Measurements from ENCODE around the gene IGF1. TPM values are rescaled to one million over a fixed set of nuclear protein-coding genes. Genes with fewer than 3 reads are reported as not detected.

Gene IGF1
- total RNA-seq, 1 donor from 2014 or later, result 73.5 TPM

DNA sequence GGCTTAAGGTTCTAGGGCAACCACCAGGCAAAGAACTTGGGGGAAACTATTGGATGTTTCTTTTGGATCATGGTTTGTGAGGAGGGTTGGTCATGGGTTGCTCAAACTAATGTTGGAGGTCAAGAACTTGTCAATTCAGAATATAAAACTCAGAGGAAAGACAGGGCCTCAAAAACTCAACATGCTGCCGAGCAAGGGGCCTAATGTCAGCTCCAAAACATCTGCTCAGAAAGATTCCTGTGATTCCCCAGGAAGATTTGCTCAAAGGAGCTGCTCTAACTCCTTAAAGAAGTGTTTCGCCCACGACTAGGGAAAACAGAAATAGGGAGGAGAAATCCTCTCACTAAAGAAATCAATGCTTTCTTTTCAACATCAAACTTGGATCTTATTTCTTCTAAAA is 3.7 kb upstream of the IGF1 start:
- H3K36me3 ChIP-seq, result no peaks in the 10 kb centered on the region
- no peaks in the 10 kb centered on the region for H3K27me3 ChIP-seq
- H3K27ac ChIP-seq, result peak overlapping the region in 1 of 2 donors; percentile 31
- H3K4me3 ChIP-seq, result peak overlapping the region; percentile 18 to 52
- H3K9me3 ChIP-seq, result no peaks in the 10 kb centered on the region
- TF ChIP-seq, protein P1, sequence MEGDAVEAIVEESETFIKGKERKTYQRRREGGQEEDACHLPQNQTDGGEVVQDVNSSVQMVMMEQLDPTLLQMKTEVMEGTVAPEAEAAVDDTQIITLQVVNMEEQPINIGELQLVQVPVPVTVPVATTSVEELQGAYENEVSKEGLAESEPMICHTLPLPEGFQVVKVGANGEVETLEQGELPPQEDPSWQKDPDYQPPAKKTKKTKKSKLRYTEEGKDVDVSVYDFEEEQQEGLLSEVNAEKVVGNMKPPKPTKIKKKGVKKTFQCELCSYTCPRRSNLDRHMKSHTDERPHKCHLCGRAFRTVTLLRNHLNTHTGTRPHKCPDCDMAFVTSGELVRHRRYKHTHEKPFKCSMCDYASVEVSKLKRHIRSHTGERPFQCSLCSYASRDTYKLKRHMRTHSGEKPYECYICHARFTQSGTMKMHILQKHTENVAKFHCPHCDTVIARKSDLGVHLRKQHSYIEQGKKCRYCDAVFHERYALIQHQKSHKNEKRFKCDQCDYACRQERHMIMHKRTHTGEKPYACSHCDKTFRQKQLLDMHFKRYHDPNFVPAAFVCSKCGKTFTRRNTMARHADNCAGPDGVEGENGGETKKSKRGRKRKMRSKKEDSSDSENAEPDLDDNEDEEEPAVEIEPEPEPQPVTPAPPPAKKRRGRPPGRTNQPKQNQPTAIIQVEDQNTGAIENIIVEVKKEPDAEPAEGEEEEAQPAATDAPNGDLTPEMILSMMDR (IDR thresholded peaks at IDR 0.05), result no peak
- no peak for DNase-seq (ENCODE audit: low spot score in 2 of 2)
- intact Hi-C loops (cut with DNase I), result loop anchor here (10.0 kb wide), 1 partner anchor 309 kb away; no protein-coding TSS in a partner anchor
- H3K4me1 ChIP-seq, result peaks cover 0 to 13% of the 10 kb centered on the region in 2 donors

DNA sequence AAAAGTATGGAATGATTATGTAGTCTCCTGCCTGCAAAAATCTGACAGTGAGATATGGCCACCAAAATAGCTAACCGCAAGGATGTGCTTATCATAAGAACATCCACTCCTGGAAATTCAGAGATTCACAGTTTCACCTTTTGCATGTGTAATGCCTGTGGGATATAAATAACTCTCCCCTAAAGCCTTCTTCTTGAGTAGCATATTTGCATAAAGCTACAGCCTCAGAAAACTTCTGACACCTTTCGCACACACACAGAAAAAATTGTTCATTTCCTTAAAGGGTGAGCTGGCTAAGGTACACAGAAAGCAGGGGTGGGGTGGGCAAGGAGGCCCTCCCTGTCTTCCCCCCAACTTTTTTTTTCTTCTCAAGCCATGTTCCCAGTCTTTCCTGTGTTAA is 3.1 kb upstream of the IGF1 start:
- H3K36me3 ChIP-seq, result no peaks in the 10 kb centered on the region
- TF ChIP-seq, protein P1 (IDR thresholded peaks at IDR 0.05), result no peak
- intact Hi-C loops (cut with DNase I), result loop anchor here (10.0 kb wide), 1 partner anchor 309 kb away; no protein-coding TSS in a partner anchor

DNA sequence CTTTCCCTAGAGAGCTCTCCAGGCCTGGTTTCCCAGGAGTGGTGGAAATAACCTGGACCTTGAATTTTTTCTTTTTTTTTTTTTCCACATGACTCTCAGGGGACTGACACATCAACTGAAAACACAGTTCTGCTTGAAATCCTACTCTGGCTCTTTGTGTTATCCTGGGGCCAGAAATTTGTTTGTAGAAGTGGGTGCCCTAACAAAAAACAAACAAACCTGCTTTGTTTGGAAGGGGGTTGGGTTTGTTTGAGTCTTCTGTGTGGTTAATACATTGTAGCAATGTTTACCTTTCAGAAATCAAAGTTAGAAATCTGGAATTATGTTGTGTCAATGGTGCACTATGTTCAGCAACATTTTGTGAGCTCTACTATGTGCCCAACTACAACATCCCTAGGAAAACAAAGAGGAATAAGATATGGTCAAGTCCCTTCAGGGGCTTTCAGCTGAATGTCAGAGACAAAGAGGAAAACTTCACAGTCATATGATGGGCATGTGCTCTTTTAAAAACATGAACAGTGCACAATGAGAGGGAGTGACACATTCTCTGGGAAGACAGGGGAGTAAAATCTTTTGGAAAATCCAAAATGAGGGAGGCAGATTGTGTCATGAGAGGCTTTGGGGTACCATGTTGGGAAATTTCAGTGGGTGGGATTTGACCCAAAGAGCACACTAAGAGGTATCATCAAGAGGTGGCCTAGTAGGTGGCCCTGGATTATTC is 1.5 kb upstream of the IGF1 start:
- H3K27ac ChIP-seq, result no peak overlapping the region
- intact Hi-C loops (cut with DNase I), result loop anchor here (10.0 kb wide), 1 partner anchor 307 kb away; no protein-coding TSS in a partner anchor

More for the DNA sequence above, 3.1 kb upstream of the IGF1 start:
- Histone ChIP-seq H3K27me3 (no peaks in the 10 kb centered on the region), H3K27ac (no peak overlapping the region), H3K4me1 (peaks cover 0 to 15% of the 10 kb centered on the region in 2 donors), H3K4me3 (no peak overlapping the region), H3K9me3 (no peaks in the 10 kb centered on the region)
- no peak for DNase-seq (ENCODE audit: low spot score in 2 of 2)

DNA sequence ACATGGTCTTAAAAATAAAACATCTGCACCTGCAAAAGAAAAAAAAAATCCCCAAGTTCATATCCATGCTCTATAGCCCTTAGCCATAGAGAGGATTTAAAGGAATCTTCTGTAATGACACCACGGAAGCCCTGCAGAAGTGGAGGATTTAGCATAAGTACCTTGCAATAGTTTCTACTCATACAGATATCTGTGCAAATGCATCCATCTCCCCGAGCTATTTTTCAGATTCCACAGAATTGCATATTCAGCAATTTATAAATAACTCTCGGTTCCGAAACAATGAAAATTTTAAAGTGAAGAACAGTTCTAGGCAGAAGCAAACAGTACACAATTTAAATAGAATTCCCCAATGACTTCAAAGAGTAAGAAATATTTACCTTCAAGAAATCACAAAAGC is 424 bp downstream of the IGF1 start:
- intact Hi-C loops (cut with DNase I), result loop anchor here (10.0 kb wide), 1 partner anchor 305 kb away; no protein-coding TSS in a partner anchor
- peak overlapping the region; percentile 44 to 47 for H3K4me3 ChIP-seq
- peak overlapping the region in 1 of 2 donors; percentile 9 for H3K27ac ChIP-seq
- H3K27me3 ChIP-seq, result no peaks in the 10 kb centered on the region
- H3K36me3 ChIP-seq, result no peaks in the 10 kb centered on the region
- no peaks in the 10 kb centered on the region for H3K9me3 ChIP-seq
- no peak for DNase-seq (ENCODE audit: low spot score in 2 of 2)
- TF ChIP-seq, protein P1 (IDR thresholded peaks at IDR 0.05), result no peak
- peaks cover 0 to 15% of the 10 kb centered on the region in 2 donors for H3K4me1 ChIP-seq

More for the DNA sequence above, 1.5 kb upstream of the IGF1 start:
- DNase-seq (ENCODE audit: low spot score in 2 of 2), result no peak
- H3K4me3 ChIP-seq, result no peak overlapping the region
- no peaks in the 10 kb centered on the region for H3K36me3 ChIP-seq
- no peaks in the 10 kb centered on the region for H3K9me3 ChIP-seq
- no peaks in the 10 kb centered on the region for H3K27me3 ChIP-seq
- H3K4me1 ChIP-seq, result peaks cover 0 to 15% of the 10 kb centered on the region in 2 donors
- TF ChIP-seq, protein P1 (IDR thresholded peaks at IDR 0.05), result no peak

DNA sequence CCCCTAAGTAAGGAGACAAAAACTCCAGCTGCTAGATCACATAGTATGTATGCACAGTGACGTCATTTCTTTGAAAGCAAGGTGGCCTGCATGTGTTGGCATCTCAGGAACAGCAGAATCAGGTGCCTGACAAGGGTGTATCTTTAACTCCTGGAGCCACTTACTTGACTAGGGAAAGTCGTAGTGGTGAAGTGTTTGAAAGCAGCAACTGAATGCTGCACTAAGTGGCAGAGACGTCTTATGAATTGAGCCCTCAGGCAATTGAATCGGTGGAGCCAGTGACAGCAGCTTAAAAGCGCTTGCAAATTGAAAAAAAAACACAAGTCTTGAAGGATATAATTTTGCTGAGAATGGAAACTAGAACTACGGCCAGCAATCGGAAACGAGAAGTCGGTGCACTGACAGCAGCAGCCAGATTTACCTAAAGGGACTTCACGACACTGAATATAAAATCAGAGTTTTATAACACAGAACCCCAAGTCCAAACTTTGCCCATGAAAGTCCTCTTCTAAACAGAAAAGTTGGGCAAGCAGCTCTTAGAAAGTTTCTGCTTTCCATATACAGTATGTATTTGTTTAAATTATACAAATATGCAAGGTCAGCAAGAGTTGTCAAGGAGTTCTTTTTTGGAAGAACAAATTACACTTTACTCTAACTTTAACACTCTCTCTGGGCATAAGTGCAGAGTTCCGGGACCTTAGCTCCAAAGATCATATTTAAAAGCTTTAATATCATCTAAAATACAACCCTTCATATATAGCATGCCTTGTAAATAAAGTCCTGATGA is 1.1 kb downstream of the IGF1 start:
- Histone ChIP-seq H3K27ac (peak overlapping the region in 1 of 2 donors; percentile 9), H3K4me3 (peak overlapping the region; percentile 44 to 47), H3K27me3 (no peaks in the 10 kb centered on the region), H3K36me3 (no peaks in the 10 kb centered on the region), H3K9me3 (no peaks in the 10 kb centered on the region), H3K4me1 (peaks cover 0 to 15% of the 10 kb centered on the region in 2 donors)
- DNase-seq (ENCODE audit: low spot score in 2 of 2), result no peak
- intact Hi-C loops (cut with DNase I), result no loop called here
- TF ChIP-seq, protein P1 (IDR thresholded peaks at IDR 0.05), result no peak
